MM.1S (cell line): ENCODE data around the gene PILRB.

Experiments used
- DNase-seq: peaks from one replicate; pipeline ENCODE4 v3.0.0-alpha.2; 2015
- H2AFZ ChIP-seq: fragments of 300-600 bp; sonication (generic); 2 replicates; pipeline ENCODE4 v1.6.0; 2016; ENCODE audit warnings: antibody characterized with exemption, low read length
- H3F3A ChIP-seq: fragments of 300-600 bp; sonication (generic); 2 replicates; pipeline ENCODE4 v1.6.1; 2016; ENCODE audit warnings: mild to moderate bottlenecking, antibody characterized with exemption, low read length, moderate library complexity, mixed read lengths; ENCODE audit not compliant: insufficient read depth
- H3K27ac ChIP-seq: fragments of 300-600 bp; sonication (generic); 2 replicates; pipeline ENCODE4 v1.5.1; 2016; ENCODE audit warnings: mild to moderate bottlenecking, low read length
- H3K27me3 ChIP-seq: fragments of 300-600 bp; sonication (generic); replicated peaks from 2 replicates; pipeline ENCODE4 v1.6.0; 2016; ENCODE audit warnings: low read length; ENCODE audit not compliant: insufficient read depth
- H3K36me3 ChIP-seq: fragments of 300-600 bp; sonication (generic); replicated peaks from 2 replicates; pipeline ENCODE4 v1.6.1; 2016; ENCODE audit warnings: mild to moderate bottlenecking, low read length, mixed read lengths; ENCODE audit not compliant: insufficient read depth
- H3K4me1 ChIP-seq: fragments of 300-600 bp; sonication (generic); 2 replicates; pipeline ENCODE4 v1.6.1; 2016; ENCODE audit warnings: low read length, mixed read lengths
- H3K4me2 ChIP-seq: fragments of 300-600 bp; sonication (generic); 2 replicates; pipeline ENCODE4 v1.6.0; 2016; ENCODE audit warnings: low read depth, low read length
- H3K4me3 ChIP-seq: fragments of 300-600 bp; sonication (generic); 2 replicates; pipeline ENCODE4 v1.5.1; 2016; ENCODE audit warnings: low read length, mixed read lengths
- H3K79me2 ChIP-seq: fragments of 300-600 bp; sonication (generic); 2 replicates; pipeline ENCODE4 v1.6.1; 2016; ENCODE audit warnings: mixed run types, low read length, mixed read lengths
- H3K9ac ChIP-seq: fragments of 300-600 bp; sonication (generic); 2 replicates; pipeline ENCODE4 v1.6.1; 2016; ENCODE audit warnings: low read length, mixed read lengths
- H3K9me2 ChIP-seq: fragments of 300-600 bp; sonication (generic); replicated peaks from 2 replicates; pipeline ENCODE4 v1.6.1; 2016; ENCODE audit warnings: mild to moderate bottlenecking, low read length, mixed read lengths; ENCODE audit not compliant: insufficient read depth
- H3K9me3 ChIP-seq: fragments of 300-600 bp; sonication (generic); replicated peaks from 2 replicates; pipeline ENCODE4 v1.6.1; 2016; ENCODE audit warnings: mild to moderate bottlenecking, low read length, mixed read lengths; ENCODE audit not compliant: insufficient read depth
- H4K20me1 ChIP-seq: fragments of 300-600 bp; sonication (generic); 2 replicates; pipeline ENCODE4 v1.6.1; 2016; ENCODE audit warnings: mild to moderate bottlenecking, low read length, moderate library complexity, mixed read lengths; ENCODE audit not compliant: insufficient read depth
- CTCF ChIP-seq: fragments of 300-600 bp; sonication (generic); IDR thresholded peaks from 2 replicates; pipeline ENCODE4 v1.5.1; 2016; ENCODE audit warnings: antibody characterized with exemption, low read length, mixed read lengths
- EZH2 ChIP-seq: fragments of 300-600 bp; sonication (generic); optimal IDR thresholded peaks from 2 replicates; pipeline ENCODE3; 2017; ENCODE audit warnings: low read depth, mild to moderate bottlenecking, antibody characterized with exemption, low read length, mixed read lengths
- EZH2phosphoT487 ChIP-seq: fragments of 300-600 bp; sonication (generic); IDR thresholded peaks from 2 replicates; pipeline ENCODE4 v1.6.1; 2018; ENCODE audit warnings: antibody characterized with exemption, low read length

Gene PILRB

GRCh38 chr7:100357131-100357561 is 771 bp upstream of the PILRB start:
- Histone ChIP-seq H3K79me2 (no peaks in the 10 kb centered on the region), H3K4me1 (no peaks in the 10 kb centered on the region), H3K27me3 (no peaks in the 10 kb centered on the region), H3K27ac (no peak overlapping the region), H2AFZ (no peak overlapping the region), H3K9me2 (no peaks in the 10 kb centered on the region), H3K4me2 (no peak overlapping the region), H3K9me3 (no peaks in the 10 kb centered on the region), H4K20me1 (no peaks in the 10 kb centered on the region), H3K9ac (no peak overlapping the region), H3F3A (no peaks in the 10 kb centered on the region), H3K36me3 (peaks cover 7% of the 10 kb centered on the region; the same call in 1 of the 2 replicates), H3K4me3 (no peak overlapping the region)
- no peak for DNase-seq
- TF ChIP-seq CTCF = no peak
- no peak for TF ChIP-seq EZH2
- TF ChIP-seq EZH2phosphoT487 = no peak

- no peaks in the 10 kb centered on the region for H3K79me2 ChIP-seq
- no peaks in the 10 kb centered on the region for H3K9me2 ChIP-seq
- no peak overlapping the region for H3K4me3 ChIP-seq
- no peaks in the 10 kb centered on the region for H4K20me1 ChIP-seq
- DNase-seq = no peak
- H3K36me3 ChIP-seq = peaks cover 7% of the 10 kb centered on the region; the same call in 1 of the 2 replicates
- no peak overlapping the region for H3K4me2 ChIP-seq
- no peaks in the 10 kb centered on the region for H3K4me1 ChIP-seq
- no peaks in the 10 kb centered on the region for H3K9me3 ChIP-seq
- no peak overlapping the region for H2AFZ ChIP-seq
- H3K27me3 ChIP-seq = no peaks in the 10 kb centered on the region
- H3K9ac ChIP-seq = no peak overlapping the region
- peaks cover 5% of the 10 kb centered on the region for H3F3A ChIP-seq
- TF ChIP-seq CTCF = no peak
- TF ChIP-seq EZH2phosphoT487 = no peak
- no peak for TF ChIP-seq EZH2
- no peak overlapping the region for H3K27ac ChIP-seq
Observed at GRCh38 chr7:100358857-100359212, 918 bp downstream of the PILRB start.

- H3F3A ChIP-seq = peaks cover 18% of the 10 kb centered on the region
- H3K27ac ChIP-seq = no peak overlapping the region
- peaks cover 4% of the 10 kb centered on the region for H3K4me1 ChIP-seq
- H3K36me3 ChIP-seq = peaks cover 7% of the 10 kb centered on the region; the same call in 1 of the 2 replicates
- no peaks in the 10 kb centered on the region for H3K9me3 ChIP-seq
- no peak overlapping the region for H2AFZ ChIP-seq
- H4K20me1 ChIP-seq = no peaks in the 10 kb centered on the region
- no peak overlapping the region for H3K9ac ChIP-seq
- H3K4me2 ChIP-seq = no peak overlapping the region
- H3K4me3 ChIP-seq = no peak overlapping the region
- no peak for DNase-seq
- no peaks in the 10 kb centered on the region for H3K79me2 ChIP-seq
- H3K27me3 ChIP-seq = no peaks in the 10 kb centered on the region
- H3K9me2 ChIP-seq = no peaks in the 10 kb centered on the region
- TF ChIP-seq EZH2phosphoT487 = no peak
- no peak for TF ChIP-seq EZH2
- no peak for TF ChIP-seq CTCF
Observed at GRCh38 chr7:100360135-100360854, 2.4 kb downstream of the PILRB start.
